ENCODE measurements around the gene SACS.

SACS gene

GRCh38 chr13:23469951-23470421 is 36.5 kb upstream of the SACS start:
- DNase-seq (ENCODE audit: low read depth in 2 of 2): peak in 1 of 2 donors; percentile 50
- H3K4me3 ChIP-seq (replicated peaks in 1 of 2; ENCODE audit: low read depth in 2 of 2, low read length in 2 of 2): no peak overlapping the region
- no peak for TF ChIP-seq CTCF (IDR thresholded peaks at IDR 0.05; ENCODE audit: low read depth, low read length)

- no peak for TF ChIP-seq CTCF (IDR thresholded peaks at IDR 0.05; ENCODE audit: low read depth, low read length)
- DNase-seq (ENCODE audit: low read depth in 2 of 2): no peak
- no peak overlapping the region for H3K4me3 ChIP-seq (replicated peaks in 1 of 2; ENCODE audit: low read depth in 2 of 2, low read length in 2 of 2)
Observed at GRCh38 chr13:23468811-23469210, 35.3 kb upstream of the SACS start.

- no peak overlapping the region for H3K4me3 ChIP-seq (replicated peaks in 1 of 2; ENCODE audit: low read depth in 2 of 2, low read length in 2 of 2)
- no peak for TF ChIP-seq CTCF (IDR thresholded peaks at IDR 0.05; ENCODE audit: low read depth, low read length)
Observed at GRCh38 chr13:23467932-23468278, 34.4 kb upstream of the SACS start.

GRCh38 chr13:23467048-23467931 is 33.8 kb upstream of the SACS start:
- TF ChIP-seq CTCF (IDR thresholded peaks at IDR 0.05; ENCODE audit: low read depth, low read length): no peak
- no peak for DNase-seq (ENCODE audit: low read depth in 2 of 2)
- H3K4me3 ChIP-seq (replicated peaks in 1 of 2; ENCODE audit: low read depth in 2 of 2, low read length in 2 of 2): no peak overlapping the region

More at GRCh38 chr13:23467932-23468278, 34.4 kb upstream of the SACS start:
- DNase-seq (ENCODE audit: low read depth in 2 of 2): no peak

- H3K4me3 ChIP-seq (replicated peaks in 1 of 2; ENCODE audit: low read depth in 2 of 2, low read length in 2 of 2): peak overlapping the region; percentile 47 to 51
- DNase-seq (ENCODE audit: low read depth in 2 of 2): peak; percentile 84 to 88
- TF ChIP-seq CTCF (IDR thresholded peaks at IDR 0.05; ENCODE audit: low read depth, low read length): peak; percentile 61
Observed at GRCh38 chr13:23466144-23467002, 32.9 kb upstream of the SACS start.

- no peak overlapping the region for H3K4me3 ChIP-seq (replicated peaks in 1 of 2; ENCODE audit: low read depth in 2 of 2, low read length in 2 of 2)
- TF ChIP-seq CTCF (IDR thresholded peaks at IDR 0.05; ENCODE audit: low read depth, low read length): no peak
- no peak for DNase-seq (ENCODE audit: low read depth in 2 of 2)
Observed at GRCh38 chr13:23463661-23464060, 30.2 kb upstream of the SACS start.

All from cardiac fibroblast (primary cell).